HG03439 (cell line): ENCODE data around the gene DLGAP4.
"Not testable (repeated sequence)": the region's sequence is repeated elsewhere in the genome, so short reads cannot be mapped to it uniquely, and the experiment has no call there.

Experiments
- ATAC-seq: cut with Tn5 transposase; IDR thresholded peaks from one replicate; pipeline ENCODE4 v1.9.1; 2021; ENCODE audit warnings: mild to moderate bottlenecking, moderate library complexity; ENCODE audit not compliant: unreplicated experiment

DLGAP4 gene

GRCh38 chr20:36467076-36467999 lies 161.2 kb downstream of the DLGAP4 start:
- no peak for ATAC-seq

GRCh38 chr20:36468149-36469000 lies 162.2 kb downstream of the DLGAP4 start:
- no peak for ATAC-seq

GRCh38 chr20:36469973-36470372 lies 163.8 kb downstream of the DLGAP4 start:
- ATAC-seq: no peak

GRCh38 chr20:36471885-36472636 lies 165.9 kb downstream of the DLGAP4 start:
- ATAC-seq: no peak

- no peak for ATAC-seq
Measured at GRCh38 chr20:36472637-36473090, 166.5 kb downstream of the DLGAP4 start.

GRCh38 chr20:36473164-36473563 lies 167.0 kb downstream of the DLGAP4 start:
- no peak for ATAC-seq

- no peak for ATAC-seq
Measured at GRCh38 chr20:36474563-36474962, 168.4 kb downstream of the DLGAP4 start.

- ATAC-seq: not testable (repeated sequence)
Measured at GRCh38 chr20:36475054-36475453, 168.9 kb downstream of the DLGAP4 start.

GRCh38 chr20:36477475-36477874 lies 171.3 kb downstream of the DLGAP4 start:
- no peak for ATAC-seq

GRCh38 chr20:36478137-36478905 lies 172.2 kb downstream of the DLGAP4 start:
- no peak for ATAC-seq

- ATAC-seq: no peak
Measured at GRCh38 chr20:36479938-36480337, 173.8 kb downstream of the DLGAP4 start.

- no peak for ATAC-seq
Measured at GRCh38 chr20:36480456-36481048, 174.4 kb downstream of the DLGAP4 start.

- ATAC-seq: no peak
Measured at GRCh38 chr20:36481380-36482043, 175.4 kb downstream of the DLGAP4 start.

GRCh38 chr20:36482044-36482473 lies 175.9 kb downstream of the DLGAP4 start:
- no peak for ATAC-seq

GRCh38 chr20:36483209-36483918 lies 177.2 kb downstream of the DLGAP4 start:
- ATAC-seq: no peak

GRCh38 chr20:36483919-36484808 lies 178.0 kb downstream of the DLGAP4 start:
- ATAC-seq: no peak

- ATAC-seq: no peak
Measured at GRCh38 chr20:36485286-36485685, 179.1 kb downstream of the DLGAP4 start.

GRCh38 chr20:36487069-36487468 lies 180.9 kb downstream of the DLGAP4 start:
- ATAC-seq: no peak
